Measurements from ENCODE around the gene CEP112. TPM values are rescaled to one million over a fixed set of nuclear protein-coding genes. Genes with fewer than 3 reads are reported as not detected.

CEP112 gene
- total RNA-seq, 6 donors from 2014 or later, result 14.3 to 70.2 (median 31.0) TPM

DNA sequence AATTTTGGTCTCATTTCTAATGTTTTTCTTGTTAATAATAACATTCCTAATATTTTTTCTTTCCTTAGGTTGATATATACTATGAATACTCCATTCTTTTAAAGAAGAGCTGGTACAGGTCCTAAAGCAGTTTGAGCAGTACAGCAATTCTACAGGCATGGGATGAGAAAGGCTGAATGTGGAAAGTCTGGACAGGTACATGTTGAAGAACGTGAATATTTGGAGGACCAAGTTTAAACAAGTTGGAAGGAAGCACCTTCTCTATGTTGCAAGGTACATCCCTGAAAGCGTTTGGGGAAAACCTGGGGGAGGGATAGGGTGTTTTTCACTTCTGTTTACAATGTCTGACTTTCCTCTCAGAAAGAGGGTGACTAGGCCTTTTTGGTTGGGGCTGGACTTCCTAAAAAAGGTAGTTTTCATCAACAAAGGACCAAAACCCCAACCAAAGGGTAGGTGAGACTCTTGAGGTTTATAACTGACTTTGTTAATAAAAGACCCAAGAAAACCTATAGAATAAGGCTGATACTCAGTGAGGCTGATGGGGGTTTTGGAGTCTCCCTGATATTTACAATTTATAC is 534.6 kb downstream of the CEP112 start:
- Histone ChIP-seq H3K4me3 (no peak overlapping the region), H3K9me3 (no peaks in the 10 kb centered on the region), H3K27ac (no peak overlapping the region), H3K4me1 (no peaks in the 10 kb centered on the region), H3K27me3 (no peaks in the 10 kb centered on the region), H3K36me3 (no peaks in the 10 kb centered on the region)
- DNase-seq (no peak), ATAC-seq (ENCODE audit: low FRiP score in 2 of 2) (no peak)
- 77 to 80% methylated on average over 2 of the region's 2 CpGs for WGBS, 2 donors
- TF ChIP-seq EP300 (IDR thresholded peaks at IDR 0.05) (no peak), POLR2A (IDR thresholded peaks at IDR 0.05) (no peak), POLR2AphosphoS5 (IDR thresholded peaks at IDR 0.05) (no peak)
- TF ChIP-seq, protein P1, sequence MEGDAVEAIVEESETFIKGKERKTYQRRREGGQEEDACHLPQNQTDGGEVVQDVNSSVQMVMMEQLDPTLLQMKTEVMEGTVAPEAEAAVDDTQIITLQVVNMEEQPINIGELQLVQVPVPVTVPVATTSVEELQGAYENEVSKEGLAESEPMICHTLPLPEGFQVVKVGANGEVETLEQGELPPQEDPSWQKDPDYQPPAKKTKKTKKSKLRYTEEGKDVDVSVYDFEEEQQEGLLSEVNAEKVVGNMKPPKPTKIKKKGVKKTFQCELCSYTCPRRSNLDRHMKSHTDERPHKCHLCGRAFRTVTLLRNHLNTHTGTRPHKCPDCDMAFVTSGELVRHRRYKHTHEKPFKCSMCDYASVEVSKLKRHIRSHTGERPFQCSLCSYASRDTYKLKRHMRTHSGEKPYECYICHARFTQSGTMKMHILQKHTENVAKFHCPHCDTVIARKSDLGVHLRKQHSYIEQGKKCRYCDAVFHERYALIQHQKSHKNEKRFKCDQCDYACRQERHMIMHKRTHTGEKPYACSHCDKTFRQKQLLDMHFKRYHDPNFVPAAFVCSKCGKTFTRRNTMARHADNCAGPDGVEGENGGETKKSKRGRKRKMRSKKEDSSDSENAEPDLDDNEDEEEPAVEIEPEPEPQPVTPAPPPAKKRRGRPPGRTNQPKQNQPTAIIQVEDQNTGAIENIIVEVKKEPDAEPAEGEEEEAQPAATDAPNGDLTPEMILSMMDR (IDR thresholded peaks at IDR 0.05), result no peak

DNA sequence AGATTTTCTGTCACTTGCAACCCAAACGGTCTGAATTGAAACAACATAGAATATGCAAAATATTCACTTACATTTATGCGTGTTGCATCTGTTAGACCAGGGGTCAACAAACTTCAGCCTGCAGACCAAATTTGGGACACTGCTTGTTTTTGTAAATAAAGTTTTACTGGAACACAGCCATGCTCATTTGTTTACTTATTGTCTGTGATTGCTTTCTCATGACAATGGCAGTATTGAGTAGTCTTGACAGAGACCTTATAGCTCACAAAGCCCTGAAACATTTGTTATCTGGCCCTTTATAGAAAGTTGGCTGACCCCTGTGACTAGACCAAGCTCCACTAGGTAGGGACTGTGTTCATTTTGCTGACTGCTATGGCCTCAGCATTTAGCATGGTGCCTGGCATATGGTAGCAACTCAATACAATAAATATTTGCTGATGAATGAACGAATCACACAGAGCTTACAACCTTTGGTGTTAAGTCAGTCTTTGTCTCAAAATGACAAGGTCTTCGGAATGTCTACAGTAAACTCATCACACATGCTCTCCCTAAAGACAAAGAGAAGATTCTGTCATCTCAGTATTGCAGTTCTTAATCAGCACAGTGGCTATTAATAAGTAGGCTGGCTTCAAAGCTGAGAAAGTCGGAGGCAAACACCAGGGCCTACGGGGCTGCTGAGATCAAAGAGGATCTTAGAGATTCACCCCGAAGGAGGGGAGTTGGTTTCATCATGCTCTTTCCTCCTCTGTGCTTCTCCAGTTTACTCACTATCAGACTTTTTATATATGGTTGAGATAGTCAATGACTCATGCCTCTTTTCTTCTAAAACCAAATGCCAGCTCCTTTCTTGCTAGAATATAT is 535.3 kb downstream of the CEP112 start:
- Histone ChIP-seq H3K27me3 (no peaks in the 10 kb centered on the region), H3K27ac (no peak overlapping the region), H3K36me3 (no peaks in the 10 kb centered on the region), H3K9me3 (no peaks in the 10 kb centered on the region), H3K4me3 (no peak overlapping the region), H3K4me1 (no peaks in the 10 kb centered on the region)
- TF ChIP-seq, protein P1 (IDR thresholded peaks at IDR 0.05), result no peak
- TF ChIP-seq POLR2A (IDR thresholded peaks at IDR 0.05) (no peak), POLR2AphosphoS5 (IDR thresholded peaks at IDR 0.05) (no peak), EP300 (IDR thresholded peaks at IDR 0.05) (no peak)
- ATAC-seq (ENCODE audit: low FRiP score in 2 of 2) (no peak), DNase-seq (no peak)
- 63 to 83% methylated on average over 7 of the region's 7 CpGs for WGBS, 2 donors

DNA sequence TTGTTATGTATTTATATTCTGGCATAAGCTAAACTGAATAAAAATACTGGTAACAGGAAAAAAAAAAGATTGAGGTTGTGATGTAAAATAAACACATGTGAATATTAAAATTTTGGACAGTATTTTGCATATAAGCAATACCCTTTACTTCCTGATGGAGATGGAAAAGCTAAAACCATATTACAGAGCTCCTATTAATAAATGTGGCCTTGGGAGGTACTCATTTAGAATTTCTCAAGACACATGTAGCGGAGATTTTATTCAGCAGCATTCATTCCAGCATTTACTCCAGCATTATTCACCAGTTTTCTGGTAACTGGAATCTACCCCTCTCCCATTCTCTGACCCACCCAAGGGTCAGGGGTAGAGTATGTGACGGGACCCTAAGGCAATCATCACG is 536.2 kb downstream of the CEP112 start:
- TF ChIP-seq, protein P1 (IDR thresholded peaks at IDR 0.05), result no peak
- no peak for TF ChIP-seq POLR2A (IDR thresholded peaks at IDR 0.05)
- no peak for TF ChIP-seq EP300 (IDR thresholded peaks at IDR 0.05)
- no peak for TF ChIP-seq POLR2AphosphoS5 (IDR thresholded peaks at IDR 0.05)
- ATAC-seq (ENCODE audit: low FRiP score in 2 of 2), result peak in 1 of 2 donors; percentile 37
- H3K27ac ChIP-seq, result no peak overlapping the region
- no peak for DNase-seq
- no peaks in the 10 kb centered on the region for H3K9me3 ChIP-seq
- H3K4me1 ChIP-seq, result no peaks in the 10 kb centered on the region
- WGBS, 2 donors, result 65 to 92% methylated on average over 3 of the region's 3 CpGs
- no peaks in the 10 kb centered on the region for H3K36me3 ChIP-seq
- H3K27me3 ChIP-seq, result no peaks in the 10 kb centered on the region
- H3K4me3 ChIP-seq, result no peak overlapping the region

DNA sequence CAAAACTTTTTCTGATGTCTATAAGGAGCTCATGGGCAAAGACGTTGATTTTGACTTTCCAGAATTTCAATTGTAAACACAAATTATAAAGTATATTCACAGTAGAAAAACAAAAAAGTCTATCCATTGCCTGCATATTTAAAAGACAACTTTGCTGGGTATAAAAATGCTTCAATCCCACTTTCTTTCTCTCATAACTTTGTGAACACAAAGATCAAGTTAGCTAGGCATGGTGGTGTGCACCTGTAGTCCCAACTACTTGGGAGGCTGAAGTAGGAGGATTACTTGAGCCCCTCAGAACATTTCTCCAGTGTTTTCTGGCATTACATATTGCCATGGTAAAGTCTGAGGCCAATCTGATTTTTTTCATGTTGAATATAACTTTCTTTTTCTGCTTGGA is 547.4 kb downstream of the CEP112 start:
- Histone ChIP-seq H3K4me1 (no peaks in the 10 kb centered on the region), H3K9me3 (peaks cover 0 to 6% (median 5%) of the 10 kb centered on the region in 4 donors), H3K27ac (no peak overlapping the region), H3K4me3 (no peak overlapping the region), H3K36me3 (no peaks in the 10 kb centered on the region), H3K27me3 (no peaks in the 10 kb centered on the region)
- no peak for ATAC-seq (ENCODE audit: low FRiP score in 2 of 2)
- TF ChIP-seq EP300 (IDR thresholded peaks at IDR 0.05) (no peak), POLR2AphosphoS5 (IDR thresholded peaks at IDR 0.05) (no peak), POLR2A (IDR thresholded peaks at IDR 0.05) (no peak)
- TF ChIP-seq, protein P1 (IDR thresholded peaks at IDR 0.05), result no peak
- DNase-seq, result no peak
- 87 to 94% methylated on average over 1 of the region's 1 CpG for WGBS, 2 donors
